Keratinocyte (primary cell): ENCODE results near the gene CEP152.

Experiments used
- EZH2 ChIP-seq: IDR thresholded peaks from one replicate; pipeline ENCODE4 v1.6.1; 2012; ENCODE audit warnings: inconsistent platforms, mild to moderate bottlenecking, low read length, moderate library complexity
- TF ChIP-seq, protein P1 (sequence below), 3 experiments: IDR thresholded peaks in 1 of 3; conservative IDR thresholded peaks in 1 of 3; optimal IDR thresholded peaks in 1 of 3; 2 replicates in 2 of 3; 3 replicates in 1 of 3; pipeline versions ENCODE3 to v1.5.1; 2011; ENCODE audit warnings: low read length in 3 of 3, mild to moderate bottlenecking in 3 of 3, moderate library complexity in 2 of 3, control low read depth in 1 of 3, inconsistent platforms in 1 of 3; ENCODE audit not compliant: insufficient read depth in 2 of 3; ENCODE audit errors: extremely low read depth in 1 of 3

DNA sequence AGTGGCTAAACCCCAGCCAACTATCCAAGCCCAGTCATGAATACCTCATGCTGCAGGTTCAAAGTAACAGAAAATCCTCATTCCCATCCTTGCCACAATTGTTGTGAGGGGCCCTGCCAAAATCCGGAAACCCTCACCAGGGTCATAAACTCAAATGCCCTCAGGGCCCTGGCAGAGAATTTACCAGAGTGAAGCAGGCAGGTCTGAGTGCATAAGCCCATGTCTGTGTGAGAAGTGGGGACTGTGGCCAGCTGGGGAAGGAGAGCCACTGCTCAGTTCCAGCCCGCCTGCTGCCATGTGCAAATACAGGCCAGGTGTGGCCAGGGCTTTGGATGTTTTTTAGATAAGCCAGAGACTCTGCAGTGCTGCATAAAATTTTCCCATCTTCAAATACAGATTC, 7.0 kb downstream of the CEP152 start:
- TF ChIP-seq, protein P1, sequence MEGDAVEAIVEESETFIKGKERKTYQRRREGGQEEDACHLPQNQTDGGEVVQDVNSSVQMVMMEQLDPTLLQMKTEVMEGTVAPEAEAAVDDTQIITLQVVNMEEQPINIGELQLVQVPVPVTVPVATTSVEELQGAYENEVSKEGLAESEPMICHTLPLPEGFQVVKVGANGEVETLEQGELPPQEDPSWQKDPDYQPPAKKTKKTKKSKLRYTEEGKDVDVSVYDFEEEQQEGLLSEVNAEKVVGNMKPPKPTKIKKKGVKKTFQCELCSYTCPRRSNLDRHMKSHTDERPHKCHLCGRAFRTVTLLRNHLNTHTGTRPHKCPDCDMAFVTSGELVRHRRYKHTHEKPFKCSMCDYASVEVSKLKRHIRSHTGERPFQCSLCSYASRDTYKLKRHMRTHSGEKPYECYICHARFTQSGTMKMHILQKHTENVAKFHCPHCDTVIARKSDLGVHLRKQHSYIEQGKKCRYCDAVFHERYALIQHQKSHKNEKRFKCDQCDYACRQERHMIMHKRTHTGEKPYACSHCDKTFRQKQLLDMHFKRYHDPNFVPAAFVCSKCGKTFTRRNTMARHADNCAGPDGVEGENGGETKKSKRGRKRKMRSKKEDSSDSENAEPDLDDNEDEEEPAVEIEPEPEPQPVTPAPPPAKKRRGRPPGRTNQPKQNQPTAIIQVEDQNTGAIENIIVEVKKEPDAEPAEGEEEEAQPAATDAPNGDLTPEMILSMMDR (optimal IDR thresholded peaks at IDR 0.05 in 1 of 3, IDR thresholded peaks at IDR 0.05 in 1 of 3, conservative IDR thresholded peaks at IDR 0.05 in 1 of 3; ENCODE audit: extremely low read depth in 1 of 3, insufficient read depth in 2 of 3, low read length in 3 of 3), result no peak
- TF ChIP-seq EZH2, result no peak
